ENCODE measurements around the gene RAD52. TPM values are rescaled to one million over a fixed set of nuclear protein-coding genes. Genes with fewer than 3 reads are reported as not detected.
"Not testable (repeated sequence)": the region's sequence is repeated elsewhere in the genome, so short reads cannot be mapped to it uniquely, and the experiment has no call there.

RAD52 gene
- total and polyA plus RNA-seq, 2 experiments from 2014 or later: 6.6 to 13.4 TPM

- Histone ChIP-seq H3K9me2 (replicated peaks; ENCODE audit: insufficient read depth) (no peaks in the 10 kb centered on the region), H3K4me1 (ENCODE audit: insufficient read depth) (peaks cover 8% of the 10 kb centered on the region), H3K9me3 (ENCODE audit: low read depth) (no peaks in the 10 kb centered on the region), H3K36me3 (replicated peaks; ENCODE audit: insufficient read depth, low read depth) (no peaks in the 10 kb centered on the region), H3K79me2 (peaks cover 85% of the 10 kb centered on the region), H2AFZ (no peak overlapping the region), H3K27me3 (no peaks in the 10 kb centered on the region), H3K4me2 (no peak overlapping the region), H3K27ac (no peak overlapping the region), H4K20me1 (ENCODE audit: insufficient read depth, poor library complexity, severe bottlenecking) (no peaks in the 10 kb centered on the region), H3K4me3 (no peak overlapping the region)
- TF ChIP-seq CTCF (IDR thresholded peaks at IDR 0.05; ENCODE audit: poor library complexity) (no peak), EZH2 (IDR thresholded peaks at IDR 0.05; ENCODE audit: borderline replicate concordance) (no peak), EZH2phosphoT487 (IDR thresholded peaks at IDR 0.05; ENCODE audit: low read depth, severe bottlenecking, unreplicated experiment) (no peak)
- WGBS (ENCODE audit: low lambda C conversion rate, missing lambda C conversion rate): 96% methylated on average over 7 of the region's 7 CpGs
- DNase-seq (ENCODE audit: low spot score): no peak
These were observed 5.3 kb downstream of the RAD52 start for GRCh38 chr12:944211-944610.

- no peak for DNase-seq (ENCODE audit: low spot score)
- 94% methylated on average over 6 of the region's 6 CpGs for WGBS (ENCODE audit: low lambda C conversion rate, missing lambda C conversion rate)
- H4K20me1 ChIP-seq (ENCODE audit: insufficient read depth, poor library complexity, severe bottlenecking): no peaks in the 10 kb centered on the region
- H3K27me3 ChIP-seq: no peaks in the 10 kb centered on the region
- H3K9me3 ChIP-seq (ENCODE audit: low read depth): no peaks in the 10 kb centered on the region
- H2AFZ ChIP-seq: no peak overlapping the region
- H3K4me1 ChIP-seq (ENCODE audit: insufficient read depth): peaks cover 3% of the 10 kb centered on the region
- no peak overlapping the region for H3K27ac ChIP-seq
- no peaks in the 10 kb centered on the region for H3K36me3 ChIP-seq (replicated peaks; ENCODE audit: insufficient read depth, low read depth)
- no peak for TF ChIP-seq EZH2phosphoT487 (IDR thresholded peaks at IDR 0.05; ENCODE audit: low read depth, severe bottlenecking, unreplicated experiment)
- no peak overlapping the region for H3K4me2 ChIP-seq
- peaks cover 87% of the 10 kb centered on the region for H3K79me2 ChIP-seq
- H3K4me3 ChIP-seq: no peak overlapping the region
- no peaks in the 10 kb centered on the region for H3K9me2 ChIP-seq (replicated peaks; ENCODE audit: insufficient read depth)
These were observed 6.4 kb downstream of the RAD52 start for GRCh38 chr12:943051-943450.

GRCh38 chr12:938810-939209 lies 10.7 kb downstream of the RAD52 start:
- no peak for TF ChIP-seq EZH2phosphoT487 (IDR thresholded peaks at IDR 0.05; ENCODE audit: low read depth, severe bottlenecking, unreplicated experiment)
- no peak for TF ChIP-seq EZH2 (IDR thresholded peaks at IDR 0.05; ENCODE audit: borderline replicate concordance)
- TF ChIP-seq CTCF (IDR thresholded peaks at IDR 0.05; ENCODE audit: poor library complexity): no peak

GRCh38 chr12:936377-937345 lies 12.8 kb downstream of the RAD52 start:
- Histone ChIP-seq H4K20me1 (ENCODE audit: insufficient read depth, poor library complexity, severe bottlenecking) (no peaks in the 10 kb centered on the region), H3K9me2 (replicated peaks; ENCODE audit: insufficient read depth) (no peaks in the 10 kb centered on the region), H3K4me1 (ENCODE audit: insufficient read depth) (no peaks in the 10 kb centered on the region), H3K79me2 (peaks cover 37% of the 10 kb centered on the region), H2AFZ (no peak overlapping the region), H3K36me3 (replicated peaks; ENCODE audit: insufficient read depth, low read depth) (no peaks in the 10 kb centered on the region), H3K4me3 (no peak overlapping the region), H3K4me2 (no peak overlapping the region), H3K27me3 (no peaks in the 10 kb centered on the region), H3K27ac (no peak overlapping the region), H3K9me3 (ENCODE audit: low read depth) (no peaks in the 10 kb centered on the region)
- DNase-seq (ENCODE audit: low spot score): no peak
- TF ChIP-seq EZH2phosphoT487 (IDR thresholded peaks at IDR 0.05; ENCODE audit: low read depth, severe bottlenecking, unreplicated experiment) (no peak), CTCF (IDR thresholded peaks at IDR 0.05; ENCODE audit: poor library complexity) (no peak), EZH2 (IDR thresholded peaks at IDR 0.05; ENCODE audit: borderline replicate concordance) (no peak)
- 90% methylated on average over 8 of the region's 8 CpGs for WGBS (ENCODE audit: low lambda C conversion rate, missing lambda C conversion rate)

More at GRCh38 chr12:938810-939209, 10.7 kb downstream of the RAD52 start:
- H2AFZ ChIP-seq: no peak overlapping the region
- peaks cover 57% of the 10 kb centered on the region for H3K79me2 ChIP-seq
- no peak overlapping the region for H3K4me2 ChIP-seq
- WGBS (ENCODE audit: low lambda C conversion rate, missing lambda C conversion rate): 100% methylated on average over 3 of the region's 3 CpGs
- DNase-seq (ENCODE audit: low spot score): no peak
- no peaks in the 10 kb centered on the region for H3K9me2 ChIP-seq (replicated peaks; ENCODE audit: insufficient read depth)
- no peaks in the 10 kb centered on the region for H3K4me1 ChIP-seq (ENCODE audit: insufficient read depth)
- H3K36me3 ChIP-seq (replicated peaks; ENCODE audit: insufficient read depth, low read depth): no peaks in the 10 kb centered on the region
- no peak overlapping the region for H3K27ac ChIP-seq
- H4K20me1 ChIP-seq (ENCODE audit: insufficient read depth, poor library complexity, severe bottlenecking): no peaks in the 10 kb centered on the region
- H3K9me3 ChIP-seq (ENCODE audit: low read depth): no peaks in the 10 kb centered on the region
- no peaks in the 10 kb centered on the region for H3K27me3 ChIP-seq
- H3K4me3 ChIP-seq: no peak overlapping the region

GRCh38 chr12:935891-936290 lies 13.6 kb downstream of the RAD52 start:
- H3K36me3 ChIP-seq (replicated peaks; ENCODE audit: insufficient read depth, low read depth); H2AFZ ChIP-seq; H3K4me1 ChIP-seq (ENCODE audit: insufficient read depth); H3K9me2 ChIP-seq (replicated peaks; ENCODE audit: insufficient read depth); H3K27me3 ChIP-seq; H3K4me2 ChIP-seq; H4K20me1 ChIP-seq (ENCODE audit: insufficient read depth, poor library complexity, severe bottlenecking); H3K4me3 ChIP-seq; H3K9me3 ChIP-seq (ENCODE audit: low read depth); DNase-seq (ENCODE audit: low spot score); H3K27ac ChIP-seq: not testable (repeated sequence)
- H3K79me2 ChIP-seq: peaks cover 31% of the 10 kb centered on the region
- 93% methylated on average over 12 of the region's 12 CpGs for WGBS (ENCODE audit: low lambda C conversion rate, missing lambda C conversion rate)

Data from hepatocyte (in vitro differentiated cells).